Endodermal cell (in vitro differentiated cells): ENCODE results near the gene THUMPD1. TPM values are rescaled to one million over a fixed set of nuclear protein-coding genes. Genes with fewer than 3 reads are reported as not detected.

Experiments
- DNase-seq: peaks from one replicate; pipeline ENCODE4 v3.0.0-alpha.2; 2017
- H3K27ac ChIP-seq: 2 replicates; pipeline ENCODE4 v1.5.1; 2013; ENCODE audit warnings: mild to moderate bottlenecking, low read depth, low read length, moderate library complexity
- H3K27me3 ChIP-seq: 2 replicates; pipeline ENCODE4 v1.6.1; 2013; ENCODE audit warnings: mild to moderate bottlenecking, low read length, moderate library complexity; ENCODE audit not compliant: insufficient read depth, control insufficient read depth, poor library complexity, severe bottlenecking
- H3K36me3 ChIP-seq: 2 replicates; pipeline ENCODE4 v1.7.0; 2013; ENCODE audit warnings: mild to moderate bottlenecking, low read length, moderate library complexity; ENCODE audit not compliant: control insufficient read depth, insufficient read depth
- H3K4me1 ChIP-seq: one replicate; pipeline ENCODE4 v1.7.0; 2013; ENCODE audit warnings: low read length; ENCODE audit not compliant: control insufficient read depth, insufficient read depth
- H3K4me3 ChIP-seq: 2 replicates; pipeline ENCODE4 v1.5.1; 2013; ENCODE audit warnings: mild to moderate bottlenecking, low read length, moderate library complexity
- H3K9ac ChIP-seq: 2 replicates; pipeline ENCODE4 v1.6.1; 2013; ENCODE audit warnings: mild to moderate bottlenecking, low read length, moderate library complexity; ENCODE audit not compliant: poor library complexity, severe bottlenecking; ENCODE audit errors: extremely low read depth
- H3K9me3 ChIP-seq: 2 replicates; pipeline ENCODE4 v1.6.1; 2013; ENCODE audit warnings: mild to moderate bottlenecking, low read length, moderate library complexity; ENCODE audit not compliant: control insufficient read depth
- H3K27ac Mint-ChIP-seq: 2 replicates; pipeline ENCODE4 v1.8.0; 2020; ENCODE audit warnings: mixed read lengths
- H3K27me3 Mint-ChIP-seq: 2 replicates; pipeline ENCODE4 v1.8.0; 2021; ENCODE audit warnings: mild to moderate bottlenecking, mixed read lengths; ENCODE audit not compliant: insufficient read depth
- H3K36me3 Mint-ChIP-seq: 2 replicates; pipeline ENCODE4 v1.8.0; 2020; ENCODE audit warnings: low read depth, mixed read lengths
- H3K4me1 Mint-ChIP-seq: 2 replicates; pipeline ENCODE4 v1.8.0; 2020; ENCODE audit warnings: mixed read lengths
- H3K4me3 Mint-ChIP-seq: 2 replicates; pipeline ENCODE4 v1.8.0; 2020; ENCODE audit warnings: mild to moderate bottlenecking, moderate library complexity, mixed read lengths
- H3K9me3 Mint-ChIP-seq: 2 replicates; pipeline ENCODE4 v1.8.0; 2020; ENCODE audit warnings: mild to moderate bottlenecking, mixed read lengths
- CTCF ChIP-seq: fragments of 200-600 bp; sonication (generic); conservative IDR thresholded peaks from 2 replicates; pipeline ENCODE4 v1.5.0; 2021; ENCODE audit warnings: antibody characterized with exemption, mild to moderate bottlenecking
- WGBS, 2 experiments: methylation state at CpG; one replicate each; pipeline versions ENCODE4 v1.1.5 to v1.1.7; 2013; ENCODE audit warnings: missing lambda C conversion rate in 2 of 2, mixed read lengths in 1 of 2; ENCODE audit not compliant: insufficient coverage in 1 of 2, insufficient read length in 1 of 2; 5-methylcytosine and 5-hydroxymethylcytosine counted together
- total RNA-seq, 2 donors: library from RNA; stranded (reverse); fragmentation: NEBNext Ultra II Directional in 1 of 2; extraction: Animal tissue kit (Norgen Biotek cat#: 25700) in 1 of 2; gene quantifications; 2 replicates in 1 of 2; 3 replicates in 1 of 2; pipeline ENCODE4 v1.2.1, GENCODE V29; 2021

Gene THUMPD1
- total RNA-seq, 2 donors from 2014 or later: 42.3 to 55.8 TPM

DNA sequence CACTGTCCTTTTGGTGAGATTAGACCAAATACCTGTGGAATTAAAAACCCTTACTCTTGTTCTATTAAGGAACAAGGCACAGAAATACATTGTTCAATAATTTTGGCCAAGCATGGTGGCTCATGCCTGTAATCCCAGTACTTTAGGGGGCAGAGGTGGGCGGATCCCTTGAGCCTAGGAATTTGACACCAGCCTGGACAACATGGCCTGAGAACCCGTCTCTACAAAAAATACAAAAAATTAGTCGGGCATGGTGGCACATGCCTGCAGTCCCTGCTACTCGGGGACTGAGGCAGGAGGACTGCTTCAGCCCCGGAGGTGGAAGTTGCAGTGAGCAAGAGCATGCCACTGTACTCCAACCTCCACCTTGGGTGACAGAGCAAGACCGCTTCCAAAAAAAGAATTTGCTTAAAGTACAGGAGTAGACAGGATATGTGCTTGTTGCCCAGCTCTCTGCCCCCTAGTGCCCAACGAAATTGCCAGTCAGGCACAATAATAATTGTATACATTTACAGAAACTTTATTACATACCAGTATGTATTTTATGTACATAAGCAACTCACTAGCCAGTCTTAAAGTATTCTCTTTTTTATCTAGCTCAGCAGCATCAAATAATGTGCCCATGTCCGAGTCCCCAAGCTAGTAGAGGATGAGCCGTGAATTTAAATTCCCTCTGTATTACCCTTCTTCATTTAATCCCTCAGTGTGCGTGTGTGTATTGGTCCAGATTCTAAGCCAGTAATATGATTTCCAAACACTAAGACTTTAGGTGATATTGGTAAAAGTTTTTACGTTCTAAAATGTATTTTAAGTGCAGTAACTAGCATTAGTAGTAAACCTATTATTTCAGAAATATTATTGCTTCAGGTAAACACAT lies 1.4 kb downstream of the THUMPD1 start:
- Histone ChIP-seq H3K9me3 (no peaks in the 10 kb centered on the region), H3K36me3 (peaks cover 38% of the 10 kb centered on the region), H3K4me1 (no peaks in the 10 kb centered on the region), H3K4me3 (peak overlapping the region; percentile 87), H3K27ac (no peak overlapping the region), H3K27me3 (no peaks in the 10 kb centered on the region), H3K9ac (peak overlapping the region; percentile 65)
- Mint-ChIP-seq H3K27me3 (peaks cover 1% of the 10 kb centered on the region), H3K4me1 (peaks cover 7% of the 10 kb centered on the region), H3K9me3 (peaks cover 5% of the 10 kb centered on the region), H3K36me3 (peaks cover 28% of the 10 kb centered on the region), H3K27ac (peak overlapping the region; percentile 98), H3K4me3 (peak overlapping the region; percentile 95)
- WGBS, 2 experiments: 90 to 96% methylated on average over 6 to 9 of the region's 11 CpGs
- peak; percentile 60 for TF ChIP-seq CTCF
- DNase-seq: no peak

DNA sequence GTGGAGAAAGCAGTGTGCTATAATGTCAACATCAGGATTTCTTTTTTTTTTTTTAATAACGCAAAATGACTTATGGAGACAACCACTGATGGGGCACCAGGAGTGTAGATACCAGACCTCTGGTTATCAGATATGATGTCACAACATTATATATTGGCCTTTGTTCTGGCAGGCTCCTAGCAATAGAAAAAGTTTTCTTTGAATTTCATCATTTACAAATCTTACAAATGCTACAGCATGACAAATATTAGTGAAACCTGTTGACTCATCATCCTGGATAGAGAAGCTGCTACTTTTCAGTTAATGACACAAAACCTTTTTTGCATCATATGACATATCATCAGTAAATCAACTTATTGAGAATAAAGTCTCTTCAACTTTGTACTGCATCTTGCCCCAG lies 6.1 kb downstream of the THUMPD1 start:
- no peaks in the 10 kb centered on the region for H3K27me3 ChIP-seq
- H3K9ac ChIP-seq: no peak overlapping the region
- H3K36me3 ChIP-seq: peaks cover 53% of the 10 kb centered on the region
- Mint-ChIP-seq H3K4me1 (peaks cover 6% of the 10 kb centered on the region), H3K36me3 (peaks cover 33% of the 10 kb centered on the region), H3K27ac (no peak overlapping the region), H3K27me3 (no peaks in the 10 kb centered on the region), H3K4me3 (no peak overlapping the region), H3K9me3 (no peaks in the 10 kb centered on the region)
- H3K4me1 ChIP-seq: no peaks in the 10 kb centered on the region
- no peaks in the 10 kb centered on the region for H3K9me3 ChIP-seq
- DNase-seq: no peak
- TF ChIP-seq CTCF: no peak
- no peak overlapping the region for H3K27ac ChIP-seq
- WGBS, 2 experiments: 100% methylated on average over 1 of the region's 1 CpG; no CpG with 5 or more reads in 1 of the 2 experiments
- H3K4me3 ChIP-seq: no peak overlapping the region

DNA sequence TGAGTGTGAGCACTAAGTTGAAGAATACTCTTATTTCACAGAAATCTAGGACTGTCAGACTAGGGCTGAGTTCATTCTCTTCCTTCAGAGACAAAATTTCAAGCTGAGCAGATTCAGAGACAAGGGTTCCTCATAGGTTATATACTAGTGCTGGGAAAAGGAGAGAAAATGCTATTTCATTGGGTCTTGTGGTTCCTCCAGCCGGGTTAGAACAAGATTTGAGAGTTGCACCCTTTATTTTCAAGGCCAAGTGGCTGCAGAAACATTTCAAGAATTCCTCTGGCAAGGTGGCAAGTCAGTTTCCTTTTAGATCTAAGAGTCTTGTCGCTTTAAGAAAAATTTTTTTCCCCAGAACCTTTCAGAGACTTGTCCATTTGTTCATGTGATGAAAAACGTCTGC lies 6.8 kb downstream of the THUMPD1 start:
- no peak for DNase-seq
- H3K36me3 ChIP-seq: peaks cover 53% of the 10 kb centered on the region
- H3K4me1 ChIP-seq: no peaks in the 10 kb centered on the region
- H3K4me3 ChIP-seq: no peak overlapping the region
- H3K9me3 ChIP-seq: no peaks in the 10 kb centered on the region
- Mint-ChIP-seq H3K4me1 (peaks cover 2% of the 10 kb centered on the region), H3K27ac (no peak overlapping the region), H3K9me3 (no peaks in the 10 kb centered on the region), H3K4me3 (no peak overlapping the region), H3K27me3 (peaks cover 2% of the 10 kb centered on the region), H3K36me3 (peaks cover 33% of the 10 kb centered on the region)
- no peak overlapping the region for H3K27ac ChIP-seq
- no peak overlapping the region for H3K9ac ChIP-seq
- no peak for TF ChIP-seq CTCF
- 83 to 90% methylated on average over 3 of the region's 3 CpGs for WGBS, 2 experiments
- H3K27me3 ChIP-seq: no peaks in the 10 kb centered on the region
